GM12891 (cell line): ENCODE results near the gene NR2C2.

Experiments used
- PAX5 ChIP-seq: IDR thresholded peaks from 2 replicates; pipeline ENCODE4 v1.6.1; 2011; ENCODE audit warnings: low read length, moderate library complexity, mild to moderate bottlenecking; ENCODE audit not compliant: insufficient read depth, severe bottlenecking
- POLR2A ChIP-seq: IDR thresholded peaks from 2 replicates; pipeline ENCODE4 v1.6.1; 2011; ENCODE audit warnings: low read depth, low read length, control low read depth
- POLR2AphosphoS5 ChIP-seq: IDR thresholded peaks from 2 replicates; pipeline ENCODE4 v1.6.1; 2011; ENCODE audit warnings: low read depth, low read length, control low read depth
- POU2F2 ChIP-seq: IDR thresholded peaks from 2 replicates; pipeline ENCODE4 v1.6.1; 2011; ENCODE audit warnings: low read depth, mild to moderate bottlenecking, control low read depth, low read length, moderate library complexity
- SPI1 ChIP-seq: IDR thresholded peaks from 2 replicates; pipeline ENCODE4 v1.6.1; 2011; ENCODE audit warnings: low read depth, low read length, control low read depth
- TAF1 ChIP-seq: IDR thresholded peaks from 2 replicates; pipeline ENCODE4 v1.6.1; 2011; ENCODE audit warnings: low read depth, low read length, control low read depth

GRCh38 chr3:14915636-14916222 is 31.7 kb upstream of the NR2C2 start:
- no peak for TF ChIP-seq POLR2A
- TF ChIP-seq POU2F2: no peak
- no peak for TF ChIP-seq POLR2AphosphoS5
- TF ChIP-seq SPI1: no peak
- TF ChIP-seq TAF1: no peak
- no peak for TF ChIP-seq PAX5
